Measurements from ENCODE around the gene CFAP77. TPM values are rescaled to one million over a fixed set of nuclear protein-coding genes. Genes with fewer than 3 reads are reported as not detected.

CFAP77 gene
- total and polyA plus RNA-seq, 2 of the 8 experiments (the other 6 are each of a cell fraction or from before 2014, with no cell fraction given), result 0.63 to 0.97 TPM

DNA sequence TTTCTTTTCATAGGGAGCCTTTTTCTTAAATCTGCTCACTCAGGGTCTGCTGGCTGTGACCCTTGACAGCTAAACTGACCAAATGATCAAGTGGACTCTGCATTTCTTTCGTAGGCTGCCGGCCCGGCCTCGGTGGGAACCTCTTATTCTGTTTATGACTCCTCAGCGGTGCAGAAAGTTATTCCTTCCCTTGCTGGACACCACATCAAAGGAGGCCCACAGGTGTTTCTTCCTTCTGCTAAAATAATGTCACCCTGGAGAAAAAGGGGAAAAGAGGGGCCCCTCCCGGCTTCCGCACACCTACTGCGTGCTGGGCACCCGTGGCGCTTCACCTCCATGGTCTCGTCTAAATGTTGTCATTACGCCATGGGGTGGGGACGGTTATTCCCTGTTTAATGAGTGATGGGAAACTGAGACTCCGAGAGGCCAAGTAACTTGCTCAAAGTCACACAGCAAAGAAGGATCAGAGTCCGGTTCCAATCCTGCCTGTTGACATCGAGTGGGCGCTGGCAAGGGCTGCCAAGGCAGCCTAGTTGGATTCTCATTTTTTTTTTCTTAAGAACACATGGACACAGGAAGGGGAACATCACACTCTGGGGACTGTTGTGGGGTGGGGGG is 72.3 kb downstream of the CFAP77 start:
- no peak overlapping the region for H2BK15ac ChIP-seq (ENCODE audit: low read length)
- no peaks in the 10 kb centered on the region for H3K23me2 ChIP-seq (ENCODE audit: low read depth, low read length)
- no peak overlapping the region for H4K8ac ChIP-seq (ENCODE audit: extremely low read depth, insufficient read depth, low read length)
- no peak overlapping the region for H2AFZ ChIP-seq (ENCODE audit: low read length)
- 93% methylated on average over 17 of the region's 17 CpGs; no CpG with 5 or more reads in 1 of the 2 experiments for WGBS, 2 experiments (ENCODE audit: extremely low coverage in 1 of 2, insufficient coverage in 1 of 2, insufficient read length in 1 of 2, insufficient replicate concordance in 2 of 2, low coverage in 1 of 2, low lambda C conversion rate in 2 of 2, missing lambda C conversion rate in 1 of 2)
- no peak overlapping the region for H3K18ac ChIP-seq (ENCODE audit: extremely low read depth, low read length)
- H3K27ac ChIP-seq (ENCODE audit: low read depth, low read length), result no peak overlapping the region
- no peak overlapping the region for H3K4me3 ChIP-seq (ENCODE audit: extremely low read depth in 1 of 4, insufficient read depth in 2 of 4, low read depth in 3 of 4, low read length in 4 of 4)
- H3K4me1 ChIP-seq (replicated peaks in 1 of 4; ENCODE audit: control insufficient read depth in 3 of 4, insufficient read depth in 4 of 4, low read length in 3 of 4), result peaks cover 0 to 4% (median 2%) of the 10 kb centered on the region in 4 experiments; a peak in 3 of 7 replicates
- H3K4ac ChIP-seq (replicated peaks; ENCODE audit: insufficient read length, low read depth, low read length), result no peak overlapping the region
- H2BK5ac ChIP-seq (ENCODE audit: low read depth, low read length), result no peak overlapping the region
- H2AK5ac ChIP-seq (ENCODE audit: low read depth, low read length), result no peak overlapping the region
- no peak overlapping the region for H2BK12ac ChIP-seq (ENCODE audit: low read depth, low read length)
- H3K79me2 ChIP-seq (ENCODE audit: control insufficient read depth in 1 of 2, insufficient read depth in 2 of 2, low read length in 2 of 2), result no peaks in the 10 kb centered on the region
- no peak overlapping the region for H3K56ac ChIP-seq (replicated peaks; ENCODE audit: insufficient read length, low read depth, low read length)
- H3K4me2 ChIP-seq (ENCODE audit: insufficient read depth in 1 of 2, low read depth in 2 of 2, low read length in 2 of 2), result no peak overlapping the region
- H3K79me1 ChIP-seq (ENCODE audit: low read depth, low read length), result no peaks in the 10 kb centered on the region
- H3K27me3 ChIP-seq (replicated peaks in 1 of 4; ENCODE audit: control insufficient read depth in 3 of 4, extremely low read depth in 1 of 4, insufficient read depth in 3 of 4, low read length in 3 of 4), result no peaks in the 10 kb centered on the region; a peak in 2 of 7 replicates
- no peak overlapping the region for H4K5ac ChIP-seq (ENCODE audit: insufficient read length, low read depth, low read length)
- H3K23ac ChIP-seq (ENCODE audit: insufficient read length), result no peak overlapping the region
- no peak overlapping the region for H4K91ac ChIP-seq (replicated peaks; ENCODE audit: insufficient read length, low read length)
- H3K9ac ChIP-seq (replicated peaks in 1 of 4; ENCODE audit: extremely low read depth in 1 of 4, low read depth in 3 of 4, low read length in 3 of 4), result no peak overlapping the region
- H2BK20ac ChIP-seq (ENCODE audit: low read length), result no peak overlapping the region
- no peak for FAIRE-seq
- H2BK120ac ChIP-seq (replicated peaks; ENCODE audit: low read depth, low read length), result no peak overlapping the region
- H4K20me1 ChIP-seq (replicated peaks in 1 of 2; ENCODE audit: control insufficient read depth in 1 of 2, insufficient read depth in 2 of 2, low read length in 2 of 2), result no peaks in the 10 kb centered on the region
- ChIA-PET CTCF (ENCODE audit: partially characterized antibody) (interaction anchor here (0.6 to 1.5 kb wide), 2 partner anchors 11 to 16 kb away, joined by 4 to 5 read pairs; no protein-coding TSS in a partner anchor), POLR2A (ENCODE audit: partially characterized antibody) (no interaction called here)
- H3K9me3 ChIP-seq (ENCODE audit: insufficient read depth in 2 of 2, low read depth in 1 of 2, low read length in 1 of 2), result no peaks in the 10 kb centered on the region
- H3K36me3 ChIP-seq (ENCODE audit: control insufficient read depth in 2 of 4, insufficient read depth in 4 of 4, low read length in 3 of 4), result no peaks in the 10 kb centered on the region
- no peak overlapping the region for H3K14ac ChIP-seq (ENCODE audit: insufficient read length)
- no peak for DNase-seq (ENCODE audit: low read depth in 1 of 2, low spot score in 2 of 2)
- TF ChIP-seq KDM4A (IDR thresholded peaks at IDR 0.05; ENCODE audit: low read depth, low read length, severe bottlenecking) (no peak), GTF2F1 (IDR thresholded peaks at IDR 0.05; ENCODE audit: borderline replicate concordance, low read depth, low read length) (no peak), CTBP2 (IDR thresholded peaks at IDR 0.05; ENCODE audit: borderline replicate concordance, insufficient read depth, insufficient read length, low read length) (no peak)

Measured in H1 (cell line).